H1 (cell line): ENCODE data around the gene MSTN. TPM values are rescaled to one million over a fixed set of nuclear protein-coding genes. Genes with fewer than 3 reads are reported as not detected.

Experiments
- CTCF ChIA-PET: fragments of 300-600 bp; sonication (Branson Sonifier 250); formaldehyde crosslinking; loops from one replicate; lab custom pipeline; 2021; ENCODE audit not compliant: partially characterized antibody; lab: Charles Lee
- POLR2A ChIA-PET: fragments of 300-600 bp; sonication (Branson Sonifier 250); formaldehyde crosslinking; loops from one replicate; lab custom pipeline; 2021; ENCODE audit warnings: inconsistent platforms; ENCODE audit not compliant: partially characterized antibody; lab: Charles Lee
- DNase-seq, 2 experiments: peaks; one replicate each; pipeline versions ENCODE4 v3.0.0 to v3.0.0-alpha.2; 2010 to 2022; ENCODE audit warnings: low spot score in 2 of 2, low read depth in 1 of 2, mixed read lengths in 1 of 2
- FAIRE-seq: peaks from 2 replicates; lab custom pipeline; 2011; peaks lifted over from hg19 to GRCh38; lab: Jason Lieb, UNC
- H2AFZ ChIP-seq: 2 replicates; pipeline ENCODE4 v1.8.1; 2012; ENCODE audit warnings: low read length, inconsistent platforms
- H2AK5ac ChIP-seq: 2 replicates; pipeline ENCODE4 v1.6.1; 2013; ENCODE audit warnings: low read depth, low read length
- H2BK120ac ChIP-seq: replicated peaks from 2 replicates; pipeline ENCODE3; 2013; ENCODE audit warnings: low read depth, low read length, inconsistent platforms
- H2BK12ac ChIP-seq: 2 replicates; pipeline ENCODE4 v1.6.1; 2013; ENCODE audit warnings: low read depth, low read length
- H2BK15ac ChIP-seq: 2 replicates; pipeline ENCODE4 v1.6.1; 2013; ENCODE audit warnings: low read length
- H2BK20ac ChIP-seq: 2 replicates; pipeline ENCODE4 v1.6.1; 2013; ENCODE audit warnings: low read length
- H2BK5ac ChIP-seq: 2 replicates; pipeline ENCODE4 v1.6.1; 2013; ENCODE audit warnings: low read depth, low read length
- H3K14ac ChIP-seq: 2 replicates; pipeline ENCODE4 v1.6.1; 2013; ENCODE audit warnings: inconsistent platforms; ENCODE audit not compliant: insufficient read length
- H3K18ac ChIP-seq: 2 replicates; pipeline ENCODE4 v1.6.1; 2013; ENCODE audit warnings: low read length; ENCODE audit errors: extremely low read depth
- H3K23ac ChIP-seq: 2 replicates; pipeline ENCODE4 v1.6.1; 2013; ENCODE audit warnings: inconsistent platforms; ENCODE audit not compliant: insufficient read length
- H3K23me2 ChIP-seq: 2 replicates; pipeline ENCODE4 v1.6.1; 2013; ENCODE audit warnings: low read depth, low read length
- H3K27ac ChIP-seq: 2 replicates; pipeline ENCODE4 v1.6.1; 2011; ENCODE audit warnings: low read depth, low read length, inconsistent platforms
- H3K27me3 ChIP-seq, 4 experiments: replicated peaks in 1 of 4; 1 replicate in 1 of 4; 2 replicates in 3 of 4; pipeline versions ENCODE4 v1.6.1 to v1.8.1; 2011 to 2013; ENCODE audit warnings: low read length in 3 of 4, mild to moderate bottlenecking in 3 of 4, inconsistent platforms in 2 of 4, mixed read lengths in 2 of 4, moderate library complexity in 1 of 4; ENCODE audit not compliant: control insufficient read depth in 3 of 4, insufficient read depth in 3 of 4; ENCODE audit errors: extremely low read depth in 1 of 4
- H3K36me3 ChIP-seq, 4 experiments: 2 replicates each; pipeline versions ENCODE4 v1.6.1 to v1.8.1; 2011 to 2013; ENCODE audit warnings: mild to moderate bottlenecking in 4 of 4, low read length in 3 of 4, moderate library complexity in 2 of 4, control low read depth in 1 of 4, inconsistent platforms in 1 of 4; ENCODE audit not compliant: insufficient read depth in 4 of 4, control insufficient read depth in 2 of 4
- H3K4ac ChIP-seq: replicated peaks from 2 replicates; pipeline ENCODE3; 2013; ENCODE audit warnings: low read length, low read depth, mixed read lengths, inconsistent platforms; ENCODE audit not compliant: insufficient read length
- H3K4me1 ChIP-seq, 4 experiments: replicated peaks in 1 of 4; 1 replicate in 1 of 4; 2 replicates in 3 of 4; pipeline versions ENCODE4 v1.6.1 to v1.8.1; 2011 to 2013; ENCODE audit warnings: low read length in 3 of 4, inconsistent platforms in 2 of 4, mixed read lengths in 1 of 4; ENCODE audit not compliant: insufficient read depth in 4 of 4, control insufficient read depth in 3 of 4
- H3K4me2 ChIP-seq, 2 experiments: 2 replicates each; pipeline versions ENCODE4 v1.6.1 to v1.8.1; 2011 to 2013; ENCODE audit warnings: low read depth in 2 of 2, low read length in 2 of 2, control low read depth in 1 of 2, inconsistent platforms in 1 of 2, mild to moderate bottlenecking in 1 of 2; ENCODE audit not compliant: insufficient read depth in 1 of 2
- H3K4me3 ChIP-seq, 4 experiments: fragments of 200-600, 300-600 bp in 1 of 4; sonication (generic), shearing (Covaris generic), sonication (Bioruptor Twin) in 1 of 4; 2 replicates each; pipeline versions ENCODE4 v1.5.1 to v1.8.1; 2011 to 2016; ENCODE audit warnings: low read length in 4 of 4, low read depth in 3 of 4, control low read depth in 2 of 4, inconsistent platforms in 2 of 4, mild to moderate bottlenecking in 2 of 4, mixed read lengths in 1 of 4, moderate library complexity in 1 of 4; ENCODE audit not compliant: insufficient read depth in 2 of 4; ENCODE audit errors: extremely low read depth in 1 of 4
- H3K56ac ChIP-seq: replicated peaks from 2 replicates; pipeline ENCODE3; 2013; ENCODE audit warnings: low read depth, mild to moderate bottlenecking, mixed read lengths, low read length, inconsistent platforms; ENCODE audit not compliant: insufficient read length
- H3K79me1 ChIP-seq: 2 replicates; pipeline ENCODE4 v1.6.1; 2013; ENCODE audit warnings: low read depth, low read length, control low read depth
- H3K79me2 ChIP-seq, 2 experiments: 2 replicates each; pipeline versions ENCODE4 v1.6.1 to v1.8.1; 2012 to 2013; ENCODE audit warnings: low read length in 2 of 2, mild to moderate bottlenecking in 2 of 2, inconsistent platforms in 1 of 2; ENCODE audit not compliant: insufficient read depth in 2 of 2, control insufficient read depth in 1 of 2
- H3K9ac ChIP-seq, 4 experiments: replicated peaks in 1 of 4; 1 replicate in 1 of 4; 2 replicates in 3 of 4; pipeline versions ENCODE4 v1.6.1 to v1.8.1; 2011 to 2013; ENCODE audit warnings: low read depth in 3 of 4, low read length in 3 of 4, control low read depth in 2 of 4, mild to moderate bottlenecking in 2 of 4, moderate library complexity in 2 of 4, inconsistent platforms in 1 of 4; ENCODE audit errors: extremely low read depth in 1 of 4
- H3K9me3 ChIP-seq, 2 experiments: 2 replicates each; pipeline versions ENCODE4 v1.6.1 to v1.8.1; 2012 to 2013; ENCODE audit warnings: mild to moderate bottlenecking in 2 of 2, moderate library complexity in 2 of 2, control low read depth in 1 of 2, inconsistent platforms in 1 of 2, low read depth in 1 of 2, low read length in 1 of 2, mixed read lengths in 1 of 2; ENCODE audit not compliant: insufficient read depth in 2 of 2
- H4K20me1 ChIP-seq, 2 experiments: replicated peaks in 1 of 2; 2 replicates each; pipeline versions ENCODE3 to v1.8.1; 2011 to 2013; ENCODE audit warnings: inconsistent platforms in 2 of 2, low read length in 2 of 2, mild to moderate bottlenecking in 1 of 2; ENCODE audit not compliant: insufficient read depth in 2 of 2, control insufficient read depth in 1 of 2
- H4K5ac ChIP-seq: 2 replicates; pipeline ENCODE4 v1.6.1; 2013; ENCODE audit warnings: low read length, low read depth, mixed read lengths, inconsistent platforms; ENCODE audit not compliant: insufficient read length
- H4K8ac ChIP-seq: 2 replicates; pipeline ENCODE4 v1.8.0; 2013; ENCODE audit warnings: mild to moderate bottlenecking, moderate library complexity, low read length, inconsistent platforms; ENCODE audit not compliant: insufficient read depth; ENCODE audit errors: extremely low read depth
- H4K91ac ChIP-seq: replicated peaks from 2 replicates; pipeline ENCODE3; 2013; ENCODE audit warnings: low read length, mixed read lengths, inconsistent platforms; ENCODE audit not compliant: insufficient read length
- RXRA ChIP-seq: IDR thresholded peaks from 2 replicates; pipeline ENCODE4 v1.6.1; 2011; ENCODE audit warnings: low read depth, mild to moderate bottlenecking, low read length, moderate library complexity; ENCODE audit not compliant: insufficient read depth
- SRF ChIP-seq: IDR thresholded peaks from 2 replicates; pipeline ENCODE4 v1.6.1; 2011; ENCODE audit warnings: mild to moderate bottlenecking, low read depth, low read length, moderate library complexity
- polyA plus RNA-seq, 7 experiments: library from polyadenylated mRNA; depleted of rRNA in 3 of 7; stranded (reverse) in 5 of 7; unstranded in 2 of 7; fragments of >200 nt in 5 of 7; fragments of 200-250 nt in 2 of 7; gene quantifications; 1 replicate in 5 of 7; 2 replicates in 1 of 7; 4 replicates in 1 of 7; pipeline versions ENCODE4 v1.2.1 to v1.2.3, GENCODE V29; 2011 to 2013; ENCODE audit warnings: missing spikeins in 2 of 7, mixed read lengths in 2 of 7
- total RNA-seq: library from RNA; stranded (reverse); fragmentation: NEBNext Ultra II Directional; extraction: Animal tissue kit (Norgen Biotek cat#: 25700); gene quantifications from 2 replicates; pipeline ENCODE4 v1.2.1, GENCODE V29; 2021

The MSTN gene
- total and polyA plus RNA-seq, 2 of the 8 experiments (the other 6 are each of a cell fraction or from before 2014, with no cell fraction given), result not detected

- no peak overlapping the region for H2BK15ac ChIP-seq
- H3K36me3 ChIP-seq, result no peaks in the 10 kb centered on the region
- no peak overlapping the region for H3K27ac ChIP-seq
- H3K4me1 ChIP-seq, result no peaks in the 10 kb centered on the region
- 0 out of 2 replicates have a peak overlapping the region, but pooled peaks have one; percentile 49 for H2AFZ ChIP-seq
- no peaks in the 10 kb centered on the region for H3K23me2 ChIP-seq
- H3K14ac ChIP-seq, result no peak overlapping the region
- no peaks in the 10 kb centered on the region for H3K27me3 ChIP-seq
- H3K56ac ChIP-seq, result no peak overlapping the region
- H4K20me1 ChIP-seq, result no peaks in the 10 kb centered on the region
- H3K23ac ChIP-seq, result no peak overlapping the region
- no peak overlapping the region for H4K8ac ChIP-seq
- H4K91ac ChIP-seq, result no peak overlapping the region
- H2BK5ac ChIP-seq, result no peak overlapping the region
- no peaks in the 10 kb centered on the region for H3K79me2 ChIP-seq
- H2BK120ac ChIP-seq, result no peak overlapping the region
- H3K79me1 ChIP-seq, result no peaks in the 10 kb centered on the region
- no peak overlapping the region for H3K4me3 ChIP-seq
- TF ChIP-seq SRF (peak; percentile 87), RXRA (no peak)
- H3K9ac ChIP-seq, result no peak overlapping the region
- ChIA-PET CTCF (interaction anchor here (1.0 to 1.8 kb wide), 4 partner anchors 15 to 287 kb away, joined by 3 to 6 read pairs (median 4); partner anchors contain the start of gene OSGEPL1), POLR2A (no interaction called here)
- no peak overlapping the region for H2AK5ac ChIP-seq
- H4K5ac ChIP-seq, result no peak overlapping the region
- H2BK12ac ChIP-seq, result no peak overlapping the region
- no peak overlapping the region for H3K4me2 ChIP-seq
- DNase-seq, result no peak
- H3K18ac ChIP-seq, result no peak overlapping the region
- H3K9me3 ChIP-seq, result no peaks in the 10 kb centered on the region
- no peak overlapping the region for H2BK20ac ChIP-seq
- no peak for FAIRE-seq
- no peak overlapping the region for H3K4ac ChIP-seq
Observed at GRCh38 chr2:190050001-190050400, 12.5 kb downstream of the MSTN start.
